ENCODE data around the gene AUP1. TPM values are rescaled to one million over a fixed set of nuclear protein-coding genes. Genes with fewer than 3 reads are reported as not detected.

AUP1 gene
- total and polyA plus RNA-seq, 11 donors, result 33.6 to 168 (median 56.4) TPM

- Histone ChIP-seq H3K36me3 (peaks cover 0 to 14% (median 0%) of the 10 kb centered on the region in 9 donors), H3K27ac (peak overlapping the region in 2 of 12 donors; percentile 92), H3K4me3 (peak overlapping the region in 5 of 12 donors; percentile 67 to 83 (median 75)), H3K4me1 (peaks cover 0 to 31% (median 12%) of the 10 kb centered on the region in 12 donors), H3K27me3 (peaks cover 0 to 4% (median 0%) of the 10 kb centered on the region in 9 donors), H3K9me3 (no peaks in the 10 kb centered on the region)
- intact Hi-C loops (cut with DNase I), result no loop called here
- no peak for TF ChIP-seq CTCF (IDR thresholded peaks at IDR 0.05)
- no peak for TF ChIP-seq POLR2A (IDR thresholded peaks at IDR 0.05)
- DNase-seq (no peak), ATAC-seq (no peak)
- WGBS, 4 donors, result 81 to 93% (median 91%) methylated on average over 13 to 14 of the region's 14 CpGs
Observed at GRCh38 chr2:74556159-74556558, 26.7 kb upstream of the AUP1 start.

- intact Hi-C loops (cut with DNase I), result loop anchor here in 1 of 10 donors (2.0 kb wide), 1 partner anchor 49 kb away; the partner anchor contains the start of gene PCGF1
- TF ChIP-seq CTCF (IDR thresholded peaks at IDR 0.05) (no peak), POLR2A (IDR thresholded peaks at IDR 0.05) (no peak)
- Histone ChIP-seq H3K27ac (peak overlapping the region in 10 of 12 donors; percentile 79 to 95 (median 89)), H3K4me3 (peak overlapping the region; percentile 57 to 87 (median 72)), H3K27me3 (peaks cover 0 to 4% (median 0%) of the 10 kb centered on the region in 9 donors), H3K36me3 (peaks cover 0 to 14% (median 0%) of the 10 kb centered on the region in 9 donors), H3K9me3 (no peaks in the 10 kb centered on the region), H3K4me1 (peaks cover 0 to 31% (median 12%) of the 10 kb centered on the region in 12 donors)
- 67 to 85% (median 74%) methylated on average over 14 to 17 of the region's 17 CpGs for WGBS, 4 donors
- DNase-seq, result peak in 1 of 5 donors; percentile 56
- peak in 1 of 4 donors; percentile 16 for ATAC-seq
Observed at GRCh38 chr2:74555610-74556103, 26.2 kb upstream of the AUP1 start.

- ATAC-seq (peak in 3 of 4 donors; percentile 37 to 43 (median 43)), DNase-seq (peak; percentile 42 to 80 (median 50))
- Histone ChIP-seq H3K9me3 (no peaks in the 10 kb centered on the region), H3K4me1 (peaks cover 0 to 31% (median 12%) of the 10 kb centered on the region in 12 donors), H3K27me3 (peaks cover 0 to 4% (median 0%) of the 10 kb centered on the region in 9 donors), H3K36me3 (peaks cover 0 to 14% (median 0%) of the 10 kb centered on the region in 9 donors), H3K4me3 (peak overlapping the region; percentile 57 to 87 (median 72)), H3K27ac (peak overlapping the region; percentile 51 to 95 (median 86))
- TF ChIP-seq POLR2A (IDR thresholded peaks at IDR 0.05), result no peak
- no peak for TF ChIP-seq CTCF (IDR thresholded peaks at IDR 0.05)
- 1 to 5% (median 4%) methylated on average over 16 to 58 of the region's 58 CpGs for WGBS, 4 donors
- intact Hi-C loops (cut with DNase I), result loop anchor here in 2 of 10 donors (1.0 to 2.0 kb wide), 2 partner anchors 26 to 48 kb away; partner anchors contain the start of genes AUP1 (in 1 of the 2), HTRA2 (in 1 of the 2) and PCGF1 (in 1 of the 2)
Observed at GRCh38 chr2:74554820-74555531, 25.5 kb upstream of the AUP1 start.

Data from heart left ventricle (tissue), 16 donors.